Fibroblast of lung (primary cell): Measurements from ENCODE around the gene ABAT. TPM values are rescaled to one million over a fixed set of nuclear protein-coding genes. Genes with fewer than 3 reads are reported as not detected.

Experiments
- DNase-seq, 2 donors: peaks; one replicate each; pipeline versions ENCODE4 v3.0.0 to v3.0.0-alpha.2; 2010; ENCODE audit warnings: low read depth in 2 of 2
- H2AFZ ChIP-seq: 2 replicates; pipeline ENCODE4 v1.5.1; 2012; ENCODE audit warnings: low read length, control low read depth, inconsistent platforms
- H3K27ac ChIP-seq: 2 replicates; pipeline ENCODE4 v1.5.1; 2011; ENCODE audit warnings: low read length, control low read depth; ENCODE audit not compliant: insufficient read depth
- H3K27me3 ChIP-seq: 2 replicates; pipeline ENCODE4 v1.5.1; 2011; ENCODE audit warnings: mild to moderate bottlenecking, low read length; ENCODE audit not compliant: control insufficient read depth, insufficient read depth
- H3K36me3 ChIP-seq: 2 replicates; pipeline ENCODE4 v1.5.1; 2011; ENCODE audit warnings: low read length; ENCODE audit not compliant: control insufficient read depth, insufficient read depth
- H3K4me1 ChIP-seq: 2 replicates; pipeline ENCODE4 v1.5.1; 2011; ENCODE audit warnings: low read length; ENCODE audit not compliant: control insufficient read depth, insufficient read depth; ENCODE audit errors: extremely low read depth
- H3K4me2 ChIP-seq: 2 replicates; pipeline ENCODE4 v1.5.1; 2011; ENCODE audit warnings: low read length, control low read depth; ENCODE audit not compliant: insufficient read depth; ENCODE audit errors: extremely low read depth
- H3K4me3 ChIP-seq, 4 experiments: fragments of 200-600 bp in 1 of 4; sonication (generic) in 1 of 4; replicated peaks in 1 of 4; 2 replicates each; pipeline ENCODE4 v1.5.1; 2011 to 2016; ENCODE audit warnings: low read length in 4 of 4, low read depth in 3 of 4, mild to moderate bottlenecking in 3 of 4, control low read depth in 2 of 4, inconsistent platforms in 1 of 4, mixed read lengths in 1 of 4; ENCODE audit not compliant: insufficient read depth in 1 of 4; ENCODE audit errors: control extremely low read depth in 1 of 4
- H3K79me2 ChIP-seq: 2 replicates; pipeline ENCODE4 v1.5.1; 2012; ENCODE audit warnings: mild to moderate bottlenecking, low read length, inconsistent platforms; ENCODE audit not compliant: control insufficient read depth, insufficient read depth
- H3K9ac ChIP-seq: 2 replicates; pipeline ENCODE4 v1.5.1; 2011; ENCODE audit warnings: mild to moderate bottlenecking, low read length, control low read depth; ENCODE audit not compliant: insufficient read depth
- H3K9me3 ChIP-seq: 2 replicates; pipeline ENCODE4 v1.5.1; 2012; ENCODE audit warnings: low read depth, low read length; ENCODE audit not compliant: control insufficient read depth, insufficient read depth
- H4K20me1 ChIP-seq: 2 replicates; pipeline ENCODE4 v1.5.1; 2011; ENCODE audit warnings: low read length; ENCODE audit not compliant: control insufficient read depth, insufficient read depth; ENCODE audit errors: extremely low read depth
- EZH2 ChIP-seq: IDR thresholded peaks from 2 replicates; pipeline ENCODE4 v1.5.1; 2012; ENCODE audit warnings: low read length, control low read depth, mild to moderate bottlenecking; ENCODE audit errors: missing control alignments
- polyA plus RNA-seq, 2 donors: library from polyadenylated mRNA; depleted of rRNA in 1 of 2; stranded (reverse) in 1 of 2; unstranded in 1 of 2; fragments of >200 nt; gene quantifications; 2 replicates each; pipeline ENCODE4 v1.2.1, GENCODE V29; 2011 to 2012; ENCODE audit warnings: missing spikeins in 1 of 2
- total RNA-seq: library from RNA; depleted of rRNA; stranded (reverse); fragments of >200 nt; gene quantifications from 2 replicates; pipeline ENCODE4 v1.2.1, GENCODE V29; 2014
- TF ChIP-seq, protein P1 (sequence below), 2 donors: IDR thresholded peaks in 1 of 2; conservative IDR thresholded peaks in 1 of 2; 1 replicate in 1 of 2; 2 replicates in 1 of 2; pipeline ENCODE4 v1.5.1; 2011 to 2012; ENCODE audit warnings: low read length in 2 of 2, control low read depth in 1 of 2, inconsistent platforms in 1 of 2, low read depth in 1 of 2, mild to moderate bottlenecking in 1 of 2

Gene ABAT
- total and polyA plus RNA-seq, 2 donors (not counting 1 experiment from before 2014, with no cell fraction given), result 1.8 TPM

DNA sequence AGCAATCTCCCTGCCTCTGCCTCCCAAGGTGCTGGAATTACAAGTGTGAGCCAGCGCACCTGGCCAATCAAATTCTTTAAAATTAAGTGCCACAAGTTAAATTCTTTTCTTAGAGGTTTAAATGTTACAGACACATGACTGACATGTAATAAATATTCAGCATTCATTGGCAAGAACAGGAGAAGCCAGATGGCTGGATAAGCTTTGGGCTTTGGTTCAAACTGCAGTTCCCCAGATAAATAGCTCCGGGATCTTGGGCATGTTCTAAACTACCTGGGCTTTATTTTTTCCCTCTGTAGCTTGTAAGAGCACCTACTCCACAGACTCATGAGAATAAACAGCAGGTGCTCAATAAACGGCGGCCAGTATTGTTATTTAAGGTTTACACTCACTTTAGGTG lies 34.1 kb downstream of the ABAT start:
- Histone ChIP-seq H3K4me2 (no peak overlapping the region), H3K27ac (no peak overlapping the region), H3K9ac (no peak overlapping the region), H2AFZ (no peak overlapping the region), H3K27me3 (no peaks in the 10 kb centered on the region), H3K36me3 (no peaks in the 10 kb centered on the region), H4K20me1 (no peaks in the 10 kb centered on the region), H3K4me1 (no peaks in the 10 kb centered on the region), H3K9me3 (no peaks in the 10 kb centered on the region), H3K79me2 (no peaks in the 10 kb centered on the region), H3K4me3 (no peak overlapping the region)
- DNase-seq, result no peak
- TF ChIP-seq, protein P1, sequence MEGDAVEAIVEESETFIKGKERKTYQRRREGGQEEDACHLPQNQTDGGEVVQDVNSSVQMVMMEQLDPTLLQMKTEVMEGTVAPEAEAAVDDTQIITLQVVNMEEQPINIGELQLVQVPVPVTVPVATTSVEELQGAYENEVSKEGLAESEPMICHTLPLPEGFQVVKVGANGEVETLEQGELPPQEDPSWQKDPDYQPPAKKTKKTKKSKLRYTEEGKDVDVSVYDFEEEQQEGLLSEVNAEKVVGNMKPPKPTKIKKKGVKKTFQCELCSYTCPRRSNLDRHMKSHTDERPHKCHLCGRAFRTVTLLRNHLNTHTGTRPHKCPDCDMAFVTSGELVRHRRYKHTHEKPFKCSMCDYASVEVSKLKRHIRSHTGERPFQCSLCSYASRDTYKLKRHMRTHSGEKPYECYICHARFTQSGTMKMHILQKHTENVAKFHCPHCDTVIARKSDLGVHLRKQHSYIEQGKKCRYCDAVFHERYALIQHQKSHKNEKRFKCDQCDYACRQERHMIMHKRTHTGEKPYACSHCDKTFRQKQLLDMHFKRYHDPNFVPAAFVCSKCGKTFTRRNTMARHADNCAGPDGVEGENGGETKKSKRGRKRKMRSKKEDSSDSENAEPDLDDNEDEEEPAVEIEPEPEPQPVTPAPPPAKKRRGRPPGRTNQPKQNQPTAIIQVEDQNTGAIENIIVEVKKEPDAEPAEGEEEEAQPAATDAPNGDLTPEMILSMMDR (conservative IDR thresholded peaks at IDR 0.05 in 1 of 2, IDR thresholded peaks at IDR 0.05 in 1 of 2; ENCODE audit: low read depth in 1 of 2, low read length in 2 of 2), result no peak
- no peak for TF ChIP-seq EZH2

DNA sequence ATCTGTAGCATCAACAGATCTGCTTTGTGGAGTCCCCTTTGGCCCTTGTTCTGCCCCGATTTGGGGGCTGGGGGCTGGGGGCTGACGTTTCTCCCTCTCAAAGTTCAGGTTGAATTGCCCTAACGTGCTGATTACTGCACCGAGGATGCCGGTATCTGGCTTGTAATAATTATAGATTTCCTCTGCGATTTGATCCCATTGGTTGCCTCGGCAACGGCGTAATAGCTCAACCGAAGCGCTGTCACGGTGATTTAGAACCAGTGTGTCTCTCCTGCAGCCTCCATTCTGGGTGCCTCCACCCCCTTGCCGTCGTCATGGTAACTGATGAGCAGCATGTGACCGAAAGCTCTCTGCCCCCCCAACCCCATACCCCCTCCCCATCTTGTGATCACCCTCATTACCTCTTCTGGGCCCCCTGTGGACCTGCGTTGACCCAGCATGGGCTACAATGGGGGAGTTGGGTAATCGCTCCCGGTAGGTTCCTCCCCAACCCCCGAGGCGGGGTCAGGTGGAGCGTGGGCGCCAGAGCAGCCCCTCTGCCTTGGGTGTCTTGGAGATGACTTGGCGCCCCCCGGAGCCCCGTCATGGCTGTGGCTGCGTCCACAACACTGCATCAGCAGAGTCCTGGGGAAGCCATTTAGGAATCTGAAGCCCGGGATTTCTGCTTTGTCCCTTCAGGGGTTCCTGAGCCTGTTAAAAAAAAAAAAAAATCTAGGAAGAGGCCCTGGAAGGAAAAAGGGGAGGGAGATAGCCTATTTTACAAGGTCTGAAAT lies 38.4 kb downstream of the ABAT start:
- H3K4me1 ChIP-seq, result no peaks in the 10 kb centered on the region
- H3K9me3 ChIP-seq, result no peaks in the 10 kb centered on the region
- H3K4me3 ChIP-seq, result no peak overlapping the region
- TF ChIP-seq, protein P1 (conservative IDR thresholded peaks at IDR 0.05 in 1 of 2, IDR thresholded peaks at IDR 0.05 in 1 of 2; ENCODE audit: low read depth in 1 of 2, low read length in 2 of 2), result no peak
- no peak for TF ChIP-seq EZH2
- H3K9ac ChIP-seq, result no peak overlapping the region
- no peaks in the 10 kb centered on the region for H3K36me3 ChIP-seq
- H3K4me2 ChIP-seq, result no peak overlapping the region
- H2AFZ ChIP-seq, result no peak overlapping the region
- H3K79me2 ChIP-seq, result no peaks in the 10 kb centered on the region
- DNase-seq, result no peak
- H3K27ac ChIP-seq, result no peak overlapping the region
- no peaks in the 10 kb centered on the region for H4K20me1 ChIP-seq
- H3K27me3 ChIP-seq, result no peaks in the 10 kb centered on the region

DNA sequence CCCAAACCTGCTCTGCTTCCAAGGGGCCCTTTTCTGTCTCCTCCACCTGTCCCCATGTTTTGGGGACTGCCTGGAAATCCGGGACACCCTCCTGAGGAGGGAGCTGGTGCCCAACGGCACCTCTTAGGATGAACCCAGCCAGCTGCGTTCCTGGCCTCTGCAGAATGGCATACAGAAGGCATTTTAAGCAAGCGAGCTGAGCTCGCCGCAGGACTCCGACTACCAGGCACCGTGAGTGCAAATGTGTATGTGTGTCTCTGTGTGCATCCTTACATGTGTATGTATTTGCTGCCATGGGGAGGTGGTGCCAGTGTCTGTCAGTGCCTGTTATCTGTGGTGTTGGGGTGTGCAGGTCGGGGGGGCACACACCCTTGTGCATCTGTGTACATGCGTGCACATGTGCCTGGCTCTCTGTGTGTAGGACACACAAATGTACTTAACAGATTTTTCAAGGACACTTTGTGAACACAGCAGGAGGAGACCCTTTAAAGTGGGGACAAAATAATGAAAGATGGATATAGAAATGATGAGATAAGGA lies 39.3 kb downstream of the ABAT start:
- H3K79me2 ChIP-seq, result no peaks in the 10 kb centered on the region
- no peaks in the 10 kb centered on the region for H3K4me1 ChIP-seq
- no peak overlapping the region for H3K9ac ChIP-seq
- no peaks in the 10 kb centered on the region for H4K20me1 ChIP-seq
- H3K4me2 ChIP-seq, result no peak overlapping the region
- H3K9me3 ChIP-seq, result no peaks in the 10 kb centered on the region
- no peak for DNase-seq
- H3K27ac ChIP-seq, result no peak overlapping the region
- no peaks in the 10 kb centered on the region for H3K36me3 ChIP-seq
- no peaks in the 10 kb centered on the region for H3K27me3 ChIP-seq
- H2AFZ ChIP-seq, result no peak overlapping the region
- TF ChIP-seq EZH2, result no peak
- TF ChIP-seq, protein P1 (conservative IDR thresholded peaks at IDR 0.05 in 1 of 2, IDR thresholded peaks at IDR 0.05 in 1 of 2; ENCODE audit: low read depth in 1 of 2, low read length in 2 of 2), result no peak
- no peak overlapping the region for H3K4me3 ChIP-seq
